GM21390 (cell line): ENCODE data around the gene FAR2.

ENCODE experiments used
- ATAC-seq: cut with Tn5 transposase; IDR thresholded peaks from one replicate; pipeline ENCODE4 v1.9.1; 2021; ENCODE audit not compliant: unreplicated experiment

Gene FAR2

DNA sequence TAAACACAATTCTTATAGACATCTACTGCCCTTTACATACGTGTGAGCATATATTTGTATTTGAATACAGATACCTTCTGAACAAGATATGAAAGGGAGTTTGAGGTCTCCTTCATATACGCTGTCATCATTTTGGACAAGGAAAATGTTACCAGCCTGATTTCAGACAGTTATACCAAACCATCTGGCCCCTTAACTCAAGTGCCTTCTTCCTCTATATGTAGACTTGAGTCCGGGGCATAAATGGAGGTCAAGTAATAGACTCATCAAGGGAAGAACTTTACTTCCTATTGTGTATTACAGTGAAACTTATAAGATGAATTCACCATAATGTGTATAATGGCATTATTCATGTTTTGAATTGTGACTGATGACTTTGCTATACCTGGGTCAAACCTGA is 52.2 kb downstream of the FAR2 start:
- no peak for ATAC-seq

- ATAC-seq: no peak
Observed at GRCh38 chr12:29201746-29202145, 52.7 kb downstream of the FAR2 start.

DNA sequence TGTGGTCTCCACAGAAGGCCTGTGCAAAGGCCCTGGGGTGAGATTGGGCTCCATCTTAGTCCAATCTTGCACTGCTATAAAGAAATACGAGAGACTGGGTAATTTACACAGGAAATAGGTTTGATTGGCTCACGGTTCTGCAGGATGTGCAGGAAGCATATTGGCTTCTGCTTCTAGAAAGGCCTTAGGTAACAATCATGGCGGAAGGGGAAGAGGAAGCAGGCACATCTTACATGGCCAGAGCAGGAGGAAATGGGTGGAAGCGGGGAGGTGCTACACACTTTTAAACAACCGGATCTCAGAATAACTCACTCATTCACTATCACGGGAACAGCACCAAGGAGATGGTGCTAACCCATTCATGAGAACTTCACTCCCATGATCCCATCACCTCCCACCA is 55.4 kb downstream of the FAR2 start:
- no peak for ATAC-seq

GRCh38 chr12:29207120-29207519 is 58.0 kb downstream of the FAR2 start:
- ATAC-seq: no peak

- ATAC-seq: no peak
Observed at GRCh38 chr12:29208060-29208459, 59.0 kb downstream of the FAR2 start.

GRCh38 chr12:29208936-29209701 is 60.0 kb downstream of the FAR2 start:
- no peak for ATAC-seq

DNA sequence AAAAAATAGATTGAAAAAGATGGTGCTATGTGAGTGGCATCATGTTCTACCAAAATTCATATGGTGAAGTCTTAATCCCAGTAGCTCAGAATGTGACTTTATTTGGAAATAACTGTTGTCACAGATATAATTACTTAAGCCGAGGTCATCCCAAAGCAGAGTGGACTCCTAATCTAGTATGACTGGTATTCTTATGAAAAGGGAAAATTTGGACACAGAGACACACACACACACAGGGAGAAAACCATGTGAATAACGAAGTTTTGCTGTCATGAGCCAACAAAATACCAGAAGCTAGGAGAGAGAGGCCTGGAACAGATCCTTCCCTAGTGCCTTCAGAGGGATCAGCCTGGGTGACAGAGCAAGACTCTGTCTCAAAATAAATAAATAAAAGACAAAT is 62.6 kb downstream of the FAR2 start:
- no peak for ATAC-seq

DNA sequence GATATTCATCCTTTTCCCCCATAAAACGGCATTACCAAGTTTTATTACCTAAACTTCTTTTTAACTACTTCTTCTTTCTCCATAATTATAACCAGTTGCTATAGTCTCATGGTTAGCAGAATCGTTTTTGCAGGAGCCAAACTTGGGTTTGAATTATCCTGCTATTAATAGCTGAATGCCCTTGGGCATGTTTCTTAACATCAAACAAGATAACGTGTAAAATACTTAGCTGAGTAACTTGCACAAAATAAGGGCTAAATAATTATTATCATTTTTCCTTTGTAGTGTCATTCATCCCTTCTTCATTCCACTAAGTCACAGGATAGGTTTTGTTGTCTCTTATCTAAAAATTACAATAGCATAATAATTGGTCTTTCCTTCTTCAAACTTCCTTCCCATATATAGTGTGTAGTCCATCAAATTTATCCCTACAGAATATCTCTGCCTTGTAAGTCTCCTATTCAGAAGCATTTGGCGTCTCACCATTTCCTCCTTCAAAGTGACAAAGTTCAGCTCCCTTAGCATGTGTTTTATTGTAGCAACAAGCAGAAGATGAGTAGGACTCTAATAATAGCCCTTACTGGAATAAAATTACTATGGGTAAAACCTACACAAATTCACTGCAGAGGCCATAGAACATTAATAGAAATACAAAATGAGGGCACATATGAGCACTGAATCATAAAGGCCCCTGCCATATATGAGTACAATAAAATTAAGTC is 63.8 kb downstream of the FAR2 start:
- no peak for ATAC-seq

- no peak for ATAC-seq
Observed at GRCh38 chr12:29216266-29216665, 67.2 kb downstream of the FAR2 start.

DNA sequence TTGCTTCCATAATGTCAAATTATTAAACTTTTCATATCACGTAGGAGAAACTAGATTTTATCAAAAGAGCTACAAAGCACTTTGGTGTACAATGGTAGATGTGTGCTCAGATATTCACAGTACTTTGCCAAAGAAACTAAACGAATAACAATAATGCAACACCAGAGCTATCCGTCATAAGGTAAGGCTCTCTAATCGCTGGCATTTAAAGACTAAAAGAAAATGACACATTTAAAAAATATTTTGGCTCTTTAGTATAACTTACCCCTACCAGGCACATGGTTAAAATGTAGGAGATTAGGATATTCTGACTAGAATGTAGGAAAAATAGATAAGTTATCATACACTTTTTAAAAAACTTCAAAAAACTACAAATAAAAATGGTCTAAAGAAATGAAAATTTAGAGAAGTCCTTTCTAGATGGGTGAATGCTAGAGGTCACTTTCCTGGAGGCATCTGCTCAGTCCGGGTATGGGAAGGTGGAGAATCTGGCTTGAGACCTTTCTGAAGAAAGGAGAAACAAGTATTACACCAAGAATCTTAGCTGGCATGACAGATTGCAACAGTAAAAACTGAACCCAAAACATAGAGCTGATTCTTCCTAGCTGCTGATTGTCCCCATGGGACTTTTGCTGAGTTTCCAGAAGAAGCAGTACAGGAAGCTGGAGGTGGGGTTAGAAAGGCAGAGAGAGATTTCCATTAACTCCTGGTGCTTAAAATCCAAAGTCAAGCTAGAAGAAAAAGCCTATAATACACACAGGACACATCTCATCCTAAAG is 67.9 kb downstream of the FAR2 start:
- no peak for ATAC-seq

DNA sequence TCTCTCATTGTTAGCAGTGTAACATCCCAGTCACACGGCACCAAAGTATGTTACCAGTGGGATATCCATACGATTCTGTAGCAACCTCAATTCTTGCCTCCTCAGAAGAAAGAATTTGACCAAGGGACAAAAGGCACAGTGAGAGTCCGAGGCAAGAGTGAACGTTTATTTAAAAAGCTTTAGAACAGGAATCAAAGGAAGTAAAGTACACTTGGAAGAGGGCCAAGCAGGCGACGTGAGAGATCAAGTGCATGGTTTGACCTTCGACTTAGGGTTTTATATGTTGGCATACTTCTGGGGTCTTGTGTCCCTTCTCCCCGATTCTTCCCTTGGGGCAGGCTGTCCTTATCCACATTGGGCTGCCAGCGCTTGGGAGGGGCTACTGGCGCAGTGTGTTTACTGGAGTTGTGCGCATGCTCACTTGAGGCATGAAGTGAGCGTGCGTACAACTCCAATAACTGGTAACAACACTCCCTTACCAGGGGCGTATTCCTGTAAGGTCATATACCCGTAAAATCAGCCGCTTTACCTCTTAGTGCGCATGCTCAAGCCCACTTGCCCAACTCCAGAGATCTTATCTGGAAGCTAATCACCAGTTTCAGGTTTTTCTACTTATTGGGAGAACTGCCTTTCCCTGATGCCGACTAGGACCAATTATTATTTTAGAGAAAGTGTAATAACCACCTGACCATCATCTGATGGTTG is 71.7 kb downstream of the FAR2 start:
- no peak for ATAC-seq

DNA sequence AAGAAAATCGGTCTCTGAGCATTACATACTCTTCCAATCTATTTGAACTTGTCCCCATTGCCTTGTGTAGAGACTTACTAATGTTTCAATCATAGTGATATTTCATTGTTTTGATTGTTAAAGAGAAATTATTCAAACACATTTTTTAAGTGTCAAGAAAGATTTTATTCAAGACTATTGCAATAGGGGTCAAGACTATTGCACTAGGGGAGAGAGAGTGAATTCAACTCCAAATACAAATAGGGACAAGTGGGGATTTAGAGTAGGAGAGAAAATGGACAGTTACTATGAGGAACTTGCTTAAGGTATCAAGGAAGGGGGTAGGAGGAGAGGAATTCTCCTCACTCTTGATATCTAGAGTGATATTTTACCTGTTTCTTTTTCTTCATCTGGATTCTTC is 73.1 kb downstream of the FAR2 start:
- no peak for ATAC-seq

DNA sequence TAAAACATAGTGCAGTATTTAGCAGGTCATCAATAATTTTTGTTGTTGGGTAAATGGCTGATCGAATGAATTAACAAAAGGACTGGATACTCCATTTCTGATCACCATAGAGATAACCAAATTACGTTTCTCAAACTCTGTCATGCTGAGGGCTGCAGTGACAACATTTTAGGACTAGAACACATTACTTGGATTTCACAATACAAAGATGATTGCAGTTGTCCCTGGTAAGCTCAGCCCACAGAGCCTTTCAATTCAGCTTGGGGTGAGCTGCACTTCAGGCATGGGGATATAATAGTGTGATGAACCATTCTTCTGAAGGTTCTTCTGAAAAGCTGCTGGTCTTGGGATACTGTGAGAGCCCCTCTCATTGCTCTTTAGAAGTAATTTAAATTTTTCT is 74.3 kb downstream of the FAR2 start:
- no peak for ATAC-seq

DNA sequence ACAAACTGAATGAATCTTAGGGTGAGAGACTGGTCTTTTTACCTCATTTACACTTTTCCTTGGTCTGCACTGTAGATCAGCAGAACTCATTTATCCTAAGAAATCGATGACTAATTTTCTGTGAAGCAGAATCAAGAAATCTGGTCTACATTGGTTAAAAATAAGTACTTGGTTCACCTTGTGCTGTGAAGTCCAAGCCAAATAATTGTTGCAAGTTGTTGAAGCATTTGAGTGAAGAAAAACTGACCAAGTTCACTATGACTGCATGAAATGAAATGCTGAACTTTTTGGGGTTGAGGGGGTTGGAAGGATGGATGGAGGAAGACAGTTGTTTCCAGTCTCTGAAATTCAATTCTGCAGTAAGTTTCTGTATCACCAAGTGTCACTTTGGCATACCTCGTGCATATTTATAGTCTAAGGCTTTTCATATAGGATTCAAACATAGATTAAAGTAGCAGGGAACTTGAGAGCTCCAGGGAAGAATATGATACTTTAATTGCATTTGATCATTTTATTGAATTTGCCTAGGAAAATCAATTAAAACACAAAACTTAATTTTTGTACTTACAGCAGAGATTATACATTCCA is 75.0 kb downstream of the FAR2 start:
- no peak for ATAC-seq

GRCh38 chr12:29224572-29224971 is 75.5 kb downstream of the FAR2 start:
- no peak for ATAC-seq

DNA sequence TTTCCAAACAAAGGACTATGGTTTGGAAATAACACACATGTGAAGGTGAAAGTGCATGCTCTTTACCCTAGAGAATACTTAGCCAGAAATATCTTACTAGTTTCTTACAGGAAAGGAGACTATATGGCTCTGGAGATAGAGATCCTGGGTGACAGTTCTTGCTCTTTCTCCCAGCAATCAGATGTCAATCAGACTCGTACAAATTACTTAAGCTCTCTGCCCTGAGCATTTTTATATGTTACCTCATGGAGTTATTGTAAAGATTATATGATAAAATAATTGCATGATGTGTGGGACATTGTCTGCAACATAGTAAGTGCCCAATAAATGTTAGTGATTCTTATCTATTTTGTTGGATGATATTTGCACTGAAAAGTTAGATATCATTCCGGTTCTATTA is 76.8 kb downstream of the FAR2 start:
- ATAC-seq: no peak

- ATAC-seq: no peak
Observed at GRCh38 chr12:29226616-29227015, 77.5 kb downstream of the FAR2 start.

- no peak for ATAC-seq
Observed at GRCh38 chr12:29228474-29229157, 79.5 kb downstream of the FAR2 start.

GRCh38 chr12:29229158-29229505 is 80.1 kb downstream of the FAR2 start:
- ATAC-seq: no peak

DNA sequence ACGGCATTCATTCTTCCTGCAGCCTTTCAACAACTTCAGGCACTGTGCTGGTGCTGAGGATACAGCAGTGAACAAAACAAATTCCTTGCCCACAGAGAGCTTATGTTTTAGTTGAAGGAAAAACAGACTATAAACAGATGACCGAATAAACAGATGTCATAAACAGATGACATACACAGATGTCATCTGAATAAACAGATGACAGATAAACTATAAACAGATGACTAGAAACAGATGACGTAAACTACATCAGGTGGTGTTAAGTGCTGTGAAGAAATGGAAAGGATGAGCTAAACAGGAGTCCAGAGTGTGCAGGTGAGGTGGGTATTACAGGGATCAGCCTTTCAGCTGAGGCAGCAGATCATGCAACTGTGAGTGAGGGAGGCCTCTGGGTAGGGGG is 80.9 kb downstream of the FAR2 start:
- no peak for ATAC-seq
